Adrenal gland (tissue), 5 donors: ENCODE data around the gene PRDM16.

Source experiments
- CTCF ChIP-seq, 6 experiments: fragments of 450-650 bp in 4 of 6; fragments of 200-600 bp in 2 of 6; sonication (generic) in 1 of 6; IDR thresholded peaks; 1 replicate in 5 of 6; 2 replicates in 1 of 6; pipeline versions ENCODE4 v1.5.1 to v1.8.0; 2016 to 2021; ENCODE audit warnings: antibody characterized with exemption in 6 of 6, mild to moderate bottlenecking in 2 of 6, moderate library complexity in 1 of 6
- POLR2A ChIP-seq, 2 donors: fragments of 450-650 bp; IDR thresholded peaks; one replicate each; pipeline ENCODE4 v1.6.1; 2017; ENCODE audit warnings: antibody characterized with exemption in 2 of 2, mild to moderate bottlenecking in 2 of 2, moderate library complexity in 1 of 2
- donor health status: DM: no; HTN: no; CAD: no.

- TF ChIP-seq CTCF (IDR thresholded peaks at IDR 0.05) (no peak), POLR2A (IDR thresholded peaks at IDR 0.05) (no peak)
Measured at GRCh38 chr1:3171761-3172160, 102.8 kb downstream of the PRDM16 start.
